Stimulated activated effector memory CD8-positive, alpha-beta T cell treated with anti-CD3 and anti-CD28 coated beads, Interleukin-12 subunit alpha, Interleukin-12 subunit beta, amount 100 ng/mL, for 72 hours (primary cell): Measurements from ENCODE around the gene REXO1.

Experiments used
- ATAC-seq: fragments of 150-1000 bp; cut with Tn5 transposase; 2 replicates; pipeline ENCODE4 v1.10.0; 2021
- DNase-seq, 2 donors: peaks; one replicate each; pipeline ENCODE4 v3.0.0; 2021 to 2022; ENCODE audit warnings: low spot score in 2 of 2
- H3K27ac Mint-ChIP-seq: one replicate; pipeline ENCODE4 v1.8.0; 2022; ENCODE audit warnings: mild to moderate bottlenecking, mixed read lengths
- H3K36me3 Mint-ChIP-seq: one replicate; pipeline ENCODE4 v1.8.0; 2022; ENCODE audit warnings: mild to moderate bottlenecking, mixed read lengths
- H3K4me1 Mint-ChIP-seq: one replicate; pipeline ENCODE4 v1.8.0; 2022; ENCODE audit warnings: mixed read lengths
- H3K4me3 Mint-ChIP-seq: one replicate; pipeline ENCODE4 v1.8.0; 2022; ENCODE audit warnings: mild to moderate bottlenecking, mixed read lengths
- H3K9me3 Mint-ChIP-seq: one replicate; pipeline ENCODE4 v1.8.0; 2022; ENCODE audit warnings: mixed read lengths

REXO1 gene

GRCh38 chr19:1858412-1859081, 10.3 kb upstream of the REXO1 start:
- Mint-ChIP-seq H3K4me3 (peak overlapping the region; percentile 93), H3K9me3 (no peaks in the 10 kb centered on the region), H3K4me1 (peaks cover 61% of the 10 kb centered on the region), H3K27ac (peak overlapping the region; percentile 88), H3K36me3 (peaks cover 19% of the 10 kb centered on the region)
- DNase-seq (no peak), ATAC-seq (no peak)

- peak overlapping the region; percentile 93 for H3K4me3 Mint-ChIP-seq
- DNase-seq (no peak), ATAC-seq (no peak)
- peak overlapping the region; percentile 88 for H3K27ac Mint-ChIP-seq
- H3K9me3 Mint-ChIP-seq, result no peaks in the 10 kb centered on the region
- peaks cover 25% of the 10 kb centered on the region for H3K36me3 Mint-ChIP-seq
- peaks cover 67% of the 10 kb centered on the region for H3K4me1 Mint-ChIP-seq
Measured at GRCh38 chr19:1857648-1858326, 9.5 kb upstream of the REXO1 start.

GRCh38 chr19:1856698-1857603, 8.7 kb upstream of the REXO1 start:
- ATAC-seq (peak; percentile 43), DNase-seq (peak; percentile 41 to 78)
- Mint-ChIP-seq H3K4me1 (peaks cover 62% of the 10 kb centered on the region), H3K27ac (peak overlapping the region; percentile 88), H3K9me3 (no peaks in the 10 kb centered on the region), H3K4me3 (peak overlapping the region; percentile 93), H3K36me3 (peaks cover 17% of the 10 kb centered on the region)

DNA sequence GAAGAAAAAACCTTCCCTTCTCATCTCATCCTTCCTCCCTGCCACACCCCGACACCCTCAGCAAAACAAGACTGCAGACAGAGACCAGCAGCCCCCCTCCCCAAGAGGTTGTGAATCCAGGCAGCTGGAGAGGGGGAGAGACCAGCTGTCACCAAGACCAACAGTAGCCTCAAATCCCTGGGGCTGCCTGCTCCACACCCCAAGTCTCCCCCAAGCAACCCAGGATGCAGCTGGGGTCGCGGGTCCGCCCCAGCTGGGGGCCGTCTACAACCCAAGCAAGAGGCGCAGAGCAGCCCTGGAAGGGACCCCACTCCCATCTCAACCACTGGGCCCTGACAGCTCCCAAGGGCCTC, 8.0 kb upstream of the REXO1 start:
- H3K36me3 Mint-ChIP-seq, result peaks cover 10% of the 10 kb centered on the region
- no peaks in the 10 kb centered on the region for H3K9me3 Mint-ChIP-seq
- ATAC-seq, result no peak
- no peak for DNase-seq
- H3K4me1 Mint-ChIP-seq, result peaks cover 55% of the 10 kb centered on the region
- H3K27ac Mint-ChIP-seq, result peak overlapping the region; percentile 85
- peak overlapping the region; percentile 93 for H3K4me3 Mint-ChIP-seq

DNA sequence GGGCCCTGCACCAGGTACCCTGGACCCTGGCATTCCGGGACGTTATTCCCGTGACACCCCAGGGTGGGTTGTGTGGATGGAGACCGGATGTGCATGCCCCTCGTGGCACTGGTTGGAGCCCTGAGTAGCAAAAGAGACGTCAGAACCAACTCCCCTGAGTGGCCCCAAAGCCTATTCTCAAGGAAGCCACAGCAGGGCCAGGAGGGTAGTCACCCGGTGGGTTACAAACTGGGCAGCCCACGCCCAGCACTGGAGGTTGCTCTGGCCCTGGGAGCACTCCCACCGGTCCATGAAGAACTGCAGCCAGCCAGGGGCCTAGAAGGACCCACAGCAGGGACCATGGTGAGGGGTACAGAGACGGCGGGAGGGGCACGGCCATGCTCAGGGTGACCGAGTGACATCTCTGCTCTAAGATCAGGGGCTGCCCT, 7.6 kb upstream of the REXO1 start:
- H3K4me3 Mint-ChIP-seq, result peak overlapping the region; percentile 93
- peak; percentile 56 for ATAC-seq
- peak overlapping the region; percentile 85 for H3K27ac Mint-ChIP-seq
- no peaks in the 10 kb centered on the region for H3K9me3 Mint-ChIP-seq
- DNase-seq, result peak in 1 of 2 donors; percentile 74
- peaks cover 54% of the 10 kb centered on the region for H3K4me1 Mint-ChIP-seq
- H3K36me3 Mint-ChIP-seq, result peaks cover 8% of the 10 kb centered on the region

GRCh38 chr19:1855040-1855827, 7.0 kb upstream of the REXO1 start:
- ATAC-seq (peak; percentile 83), DNase-seq (peak; percentile 74 to 87)
- Mint-ChIP-seq H3K36me3 (peaks cover 8% of the 10 kb centered on the region), H3K9me3 (no peaks in the 10 kb centered on the region), H3K4me3 (peak overlapping the region; percentile 93), H3K4me1 (peaks cover 54% of the 10 kb centered on the region), H3K27ac (peak overlapping the region; percentile 85)

DNA sequence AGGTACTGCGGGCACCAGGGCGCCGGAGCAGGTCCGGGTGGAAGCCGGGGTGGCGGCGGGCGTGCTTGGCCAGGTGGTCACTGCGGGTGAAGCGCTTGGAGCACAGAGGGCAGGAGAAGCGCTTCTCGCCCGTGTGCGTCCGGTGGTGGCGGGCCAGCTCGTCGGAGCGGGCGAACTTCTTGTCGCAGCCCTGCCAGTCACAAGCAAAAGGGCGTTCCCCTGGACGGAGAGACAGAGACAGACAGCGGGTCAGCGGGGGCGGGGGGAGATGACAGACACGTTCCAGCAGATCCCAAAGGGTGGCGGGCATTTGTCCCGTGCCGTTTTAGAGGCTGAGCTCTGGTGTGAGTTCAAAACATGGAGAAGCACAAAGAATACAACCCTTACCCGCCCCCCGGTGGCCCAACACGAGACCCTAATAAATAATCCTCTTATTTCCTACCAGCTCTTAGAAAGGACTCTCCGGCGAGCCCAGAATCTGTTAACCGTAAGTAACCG, 6.3 kb upstream of the REXO1 start:
- H3K27ac Mint-ChIP-seq, result peak overlapping the region; percentile 85
- peak overlapping the region; percentile 93 for H3K4me3 Mint-ChIP-seq
- peaks cover 8% of the 10 kb centered on the region for H3K36me3 Mint-ChIP-seq
- H3K9me3 Mint-ChIP-seq, result no peaks in the 10 kb centered on the region
- peaks cover 53% of the 10 kb centered on the region for H3K4me1 Mint-ChIP-seq
- DNase-seq (no peak), ATAC-seq (no peak)

- Mint-ChIP-seq H3K27ac (no peak overlapping the region), H3K9me3 (no peaks in the 10 kb centered on the region), H3K4me3 (no peak overlapping the region), H3K4me1 (peaks cover 48% of the 10 kb centered on the region), H3K36me3 (peaks cover 8% of the 10 kb centered on the region)
- ATAC-seq, result no peak
- DNase-seq, result no peak
Measured at GRCh38 chr19:1854039-1854541, 5.8 kb upstream of the REXO1 start.

- ATAC-seq (peak; percentile 45), DNase-seq (peak; percentile 88 to 96)
- no peaks in the 10 kb centered on the region for H3K9me3 Mint-ChIP-seq
- peaks cover 42% of the 10 kb centered on the region for H3K4me1 Mint-ChIP-seq
- H3K4me3 Mint-ChIP-seq, result peak overlapping the region; percentile 52
- peak overlapping the region; percentile 75 for H3K27ac Mint-ChIP-seq
- peaks cover 8% of the 10 kb centered on the region for H3K36me3 Mint-ChIP-seq
Measured at GRCh38 chr19:1853295-1854038, 5.2 kb upstream of the REXO1 start.

GRCh38 chr19:1852581-1853128, 4.4 kb upstream of the REXO1 start:
- Mint-ChIP-seq H3K27ac (peak overlapping the region; percentile 75), H3K4me1 (peaks cover 40% of the 10 kb centered on the region), H3K9me3 (no peaks in the 10 kb centered on the region), H3K4me3 (peak overlapping the region; percentile 52), H3K36me3 (peaks cover 12% of the 10 kb centered on the region)
- DNase-seq (no peak), ATAC-seq (no peak)

DNA sequence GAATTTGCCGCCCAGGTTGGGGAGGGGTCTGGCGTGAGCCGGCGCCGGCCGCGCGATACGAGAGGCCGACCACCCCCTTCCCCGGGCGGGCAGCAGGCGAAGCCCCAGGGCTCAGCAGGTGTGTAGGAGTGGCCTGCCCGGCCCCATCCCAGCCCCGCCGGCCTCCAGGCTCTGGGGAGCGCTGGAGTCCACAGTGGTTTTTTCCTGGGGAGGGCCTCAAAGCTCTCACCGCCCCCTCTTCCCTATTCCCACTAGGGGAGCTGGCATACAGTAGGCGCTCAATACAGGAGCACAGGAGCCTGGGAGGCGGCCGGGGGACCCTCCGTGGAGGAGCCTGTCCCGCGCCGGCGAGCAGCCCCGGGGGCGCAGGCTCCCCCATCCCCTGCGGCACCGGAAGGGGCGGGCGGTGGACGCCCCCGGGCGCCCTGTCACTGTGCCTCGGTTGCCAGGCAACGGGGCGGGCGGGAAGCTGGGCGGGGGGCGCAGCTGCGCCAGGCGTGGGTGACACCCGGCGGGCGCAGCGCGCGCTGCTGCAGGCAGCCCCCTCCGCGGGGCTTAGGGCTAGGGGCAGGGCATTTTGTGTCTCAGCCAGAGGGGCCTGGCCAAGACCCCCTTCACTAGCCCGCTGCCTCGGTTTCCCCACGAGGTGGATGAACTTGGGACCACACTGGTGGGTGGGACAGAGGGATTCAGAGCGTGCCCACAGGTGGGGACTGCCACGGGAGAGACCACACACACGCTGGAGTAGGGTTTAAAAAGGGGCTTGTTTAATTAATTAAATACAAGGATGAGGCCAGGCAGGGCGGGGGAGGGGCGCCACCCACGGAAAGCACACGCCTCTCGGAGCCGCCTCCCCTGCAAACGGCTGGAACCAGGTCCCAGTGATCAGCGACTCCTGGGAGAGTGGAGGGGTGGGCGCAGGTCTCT, 3.6 kb upstream of the REXO1 start:
- ATAC-seq (no peak), DNase-seq (no peak)
- no peaks in the 10 kb centered on the region for H3K9me3 Mint-ChIP-seq
- H3K27ac Mint-ChIP-seq, result no peak overlapping the region
- H3K4me3 Mint-ChIP-seq, result no peak overlapping the region
- peaks cover 20% of the 10 kb centered on the region for H3K36me3 Mint-ChIP-seq
- H3K4me1 Mint-ChIP-seq, result peaks cover 47% of the 10 kb centered on the region

DNA sequence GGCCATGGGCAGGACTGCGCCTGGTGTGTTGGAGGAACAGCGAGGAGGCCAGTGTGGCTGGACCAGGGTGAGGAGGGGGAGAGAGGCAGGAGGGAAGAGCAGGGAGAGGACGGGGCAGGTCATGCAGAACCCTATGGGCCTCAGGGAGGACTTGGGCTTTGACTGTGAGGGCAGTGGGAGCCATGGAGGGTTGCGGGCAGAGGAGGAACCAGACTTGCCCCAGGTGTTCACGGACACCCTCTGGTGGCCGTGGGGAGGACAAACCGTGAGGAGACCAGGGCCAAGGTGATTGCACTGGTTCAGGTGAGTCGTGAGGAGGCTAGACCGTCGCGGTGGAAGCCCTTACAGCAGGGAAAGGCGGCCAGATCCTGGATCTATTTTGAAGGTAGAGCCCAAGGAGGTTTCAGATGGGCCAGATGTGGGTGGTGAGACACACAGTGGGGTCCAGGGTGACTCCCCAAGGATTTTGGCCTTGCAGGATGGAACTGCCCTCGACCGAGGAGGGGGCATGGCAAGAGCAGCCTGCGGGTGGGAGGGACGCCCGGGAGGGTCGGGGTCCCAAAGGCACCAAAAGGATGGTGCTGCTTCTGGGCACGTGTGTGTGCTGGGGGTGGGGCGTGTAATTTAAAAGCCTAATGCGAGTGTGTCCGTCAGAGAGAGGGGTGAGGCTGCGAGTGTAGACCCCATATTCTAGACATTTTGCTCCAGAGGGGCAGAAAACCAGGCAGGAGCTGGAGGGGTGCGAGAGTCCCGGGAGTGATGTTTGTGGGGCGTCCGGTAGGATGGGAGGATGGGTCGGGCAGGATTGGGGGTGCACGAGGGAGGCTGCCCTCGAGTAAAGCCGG, 2.7 kb upstream of the REXO1 start:
- Mint-ChIP-seq H3K27ac (peak overlapping the region; percentile 92), H3K36me3 (peaks cover 24% of the 10 kb centered on the region), H3K9me3 (no peaks in the 10 kb centered on the region), H3K4me1 (peaks cover 52% of the 10 kb centered on the region), H3K4me3 (no peak overlapping the region)
- ATAC-seq (no peak), DNase-seq (no peak)
